ES-I3 (cell line): ENCODE measurements around the gene NEUROG1.

Source experiments
- H3K36me3 ChIP-seq: 2 replicates; pipeline ENCODE4 v1.6.1; 2013; ENCODE audit warnings: mild to moderate bottlenecking, low read length, control low read depth, moderate library complexity; ENCODE audit not compliant: insufficient read depth
- H3K4me1 ChIP-seq: 2 replicates; pipeline ENCODE4 v1.6.1; 2013; ENCODE audit warnings: mild to moderate bottlenecking, control low read depth, low read length; ENCODE audit not compliant: insufficient read depth
- H3K9ac ChIP-seq: 2 replicates; pipeline ENCODE4 v1.6.1; 2013; ENCODE audit warnings: low read depth, mild to moderate bottlenecking, low read length, moderate library complexity
- H3K9me3 ChIP-seq: 2 replicates; pipeline ENCODE4 v1.6.1; 2013; ENCODE audit warnings: mild to moderate bottlenecking, low read length, moderate library complexity; ENCODE audit not compliant: control insufficient read depth, insufficient read depth

NEUROG1 gene

GRCh38 chr5:135489466-135490244 is 46.1 kb downstream of the NEUROG1 start:
- H3K9me3 ChIP-seq: no peaks in the 10 kb centered on the region
- no peaks in the 10 kb centered on the region for H3K36me3 ChIP-seq
- peaks cover 21% of the 10 kb centered on the region for H3K4me1 ChIP-seq

GRCh38 chr5:135488727-135489465 is 46.9 kb downstream of the NEUROG1 start:
- peak overlapping the region; percentile 40 for H3K9ac ChIP-seq
- H3K4me1 ChIP-seq: peaks cover 26% of the 10 kb centered on the region
- H3K36me3 ChIP-seq: no peaks in the 10 kb centered on the region
- no peaks in the 10 kb centered on the region for H3K9me3 ChIP-seq

More at GRCh38 chr5:135489466-135490244, 46.1 kb downstream of the NEUROG1 start:
- H3K9ac ChIP-seq: peak overlapping the region; percentile 40; the same call in 1 of the 2 replicates

- H3K4me1 ChIP-seq: peaks cover 26% of the 10 kb centered on the region
- H3K9me3 ChIP-seq: no peaks in the 10 kb centered on the region
- H3K36me3 ChIP-seq: no peaks in the 10 kb centered on the region
- no peak overlapping the region for H3K9ac ChIP-seq
Observed at GRCh38 chr5:135487839-135488514, 47.8 kb downstream of the NEUROG1 start.

GRCh38 chr5:135487037-135487395 is 48.7 kb downstream of the NEUROG1 start:
- H3K36me3 ChIP-seq: no peaks in the 10 kb centered on the region
- no peak overlapping the region for H3K9ac ChIP-seq
- H3K4me1 ChIP-seq: peaks cover 22% of the 10 kb centered on the region
- H3K9me3 ChIP-seq: no peaks in the 10 kb centered on the region

GRCh38 chr5:135486131-135487036 is 49.4 kb downstream of the NEUROG1 start:
- Histone ChIP-seq H3K9ac (no peak overlapping the region), H3K9me3 (no peaks in the 10 kb centered on the region), H3K4me1 (peaks cover 21% of the 10 kb centered on the region; the same call in 1 of the 2 replicates), H3K36me3 (no peaks in the 10 kb centered on the region)

GRCh38 chr5:135484674-135485086 is 51.1 kb downstream of the NEUROG1 start:
- H3K4me1 ChIP-seq: peaks cover 16% of the 10 kb centered on the region; the same call in 1 of the 2 replicates
- no peak overlapping the region for H3K9ac ChIP-seq
- H3K36me3 ChIP-seq: no peaks in the 10 kb centered on the region
- no peaks in the 10 kb centered on the region for H3K9me3 ChIP-seq
